Neural cell (in vitro differentiated cells): Measurements from ENCODE around the gene LINGO1. TPM values are rescaled to one million over a fixed set of nuclear protein-coding genes. Genes with fewer than 3 reads are reported as not detected.

ENCODE experiments used
- H2AFZ ChIP-seq: fragments of 200-600, 300-800 bp; sonication (generic), shearing (Covaris generic); 2 replicates; pipeline ENCODE4 v1.6.0; 2014; ENCODE audit warnings: low read depth, mild to moderate bottlenecking, antibody characterized with exemption, low read length, moderate library complexity
- H3F3A ChIP-seq: fragments of 200-600 bp; shearing (Covaris generic); 2 replicates; pipeline ENCODE4 v1.6.1; 2016; ENCODE audit warnings: mild to moderate bottlenecking, moderate library complexity, mixed read lengths, antibody characterized with exemption, low read length; ENCODE audit not compliant: insufficient read depth, poor library complexity, severe bottlenecking
- H3K27ac ChIP-seq: fragments of 200-600, 300-800 bp; sonication (generic), shearing (Covaris generic); 2 replicates; pipeline ENCODE4 v1.5.1; 2014; ENCODE audit warnings: mild to moderate bottlenecking, low read length, moderate library complexity
- H3K27me3 ChIP-seq: fragments of 300-800, 200-600 bp; sonication (generic), shearing (Covaris generic); 2 replicates; pipeline ENCODE4 v1.6.0; 2014; ENCODE audit warnings: mild to moderate bottlenecking, low read depth, low read length, moderate library complexity; ENCODE audit not compliant: insufficient read depth
- H3K36me3 ChIP-seq: fragments of 300-800, 200-600 bp; sonication (generic), shearing (Covaris generic); 2 replicates; pipeline ENCODE4 v1.5.1; 2014; ENCODE audit warnings: mild to moderate bottlenecking, antibody characterized with exemption, low read length, moderate library complexity; ENCODE audit not compliant: insufficient read depth
- H3K4me2 ChIP-seq: fragments of 300-800, 200-600 bp; sonication (generic), shearing (Covaris generic); 2 replicates; pipeline ENCODE4 v1.6.0; 2014; ENCODE audit warnings: mild to moderate bottlenecking, low read length
- H3K4me3 ChIP-seq: fragments of 300-800, 200-600 bp; sonication (generic), shearing (Covaris generic); 2 replicates; pipeline ENCODE4 v1.5.1; 2014; ENCODE audit warnings: mild to moderate bottlenecking, low read length, moderate library complexity
- H3K79me2 ChIP-seq: fragments of 200-600 bp; shearing (Covaris generic); replicated peaks from 2 replicates; pipeline ENCODE4 v1.6.0; 2014; ENCODE audit warnings: mild to moderate bottlenecking, low read length, moderate library complexity; ENCODE audit not compliant: insufficient read depth
- H3K9ac ChIP-seq: fragments of 300-800, 200-600 bp; sonication (generic), shearing (Covaris generic); 2 replicates; pipeline ENCODE4 v1.6.1; 2016; ENCODE audit warnings: mild to moderate bottlenecking, low read length, mixed read lengths
- H3K9me2 ChIP-seq: fragments of 200-600 bp; shearing (Covaris generic); 2 replicates; pipeline ENCODE4 v1.6.1; 2016; ENCODE audit warnings: mild to moderate bottlenecking, low read length, mixed read lengths; ENCODE audit not compliant: insufficient read depth
- H3K9me3 ChIP-seq: fragments of 200-600, 300-800 bp; sonication (generic), shearing (Covaris generic); 2 replicates; pipeline ENCODE4 v1.6.1; 2016; ENCODE audit warnings: mild to moderate bottlenecking, mixed run types, low read length, moderate library complexity, mixed read lengths
- H4K20me1 ChIP-seq: fragments of 200-600 bp; shearing (Covaris generic); 2 replicates; pipeline ENCODE4 v1.6.1; 2016; ENCODE audit warnings: mild to moderate bottlenecking, mixed run types; ENCODE audit not compliant: insufficient read depth
- EP300 ChIP-seq: fragments of 450-650 bp; conservative IDR thresholded peaks from 2 replicates; pipeline ENCODE4 v1.6.1; 2014; ENCODE audit warnings: antibody characterized with exemption, mild to moderate bottlenecking, moderate library complexity; ENCODE audit not compliant: poor library complexity, severe bottlenecking
- EZH2 ChIP-seq: fragments of 200-600, 300-800 bp; shearing (Covaris generic), sonication (generic); IDR thresholded peaks from 2 replicates; pipeline ENCODE4 v1.6.1; 2014; ENCODE audit warnings: antibody characterized with exemption, low read length, borderline replicate concordance, mild to moderate bottlenecking; ENCODE audit not compliant: insufficient read depth, poor library complexity, severe bottlenecking
- MXI1 ChIP-seq: fragments of 450-650 bp; conservative IDR thresholded peaks from 2 replicates; pipeline ENCODE4 v1.6.1; 2014; ENCODE audit warnings: antibody characterized with exemption, mild to moderate bottlenecking; ENCODE audit not compliant: poor library complexity, severe bottlenecking
- POLR2AphosphoS5 ChIP-seq: IDR thresholded peaks from 2 replicates; pipeline ENCODE4 v1.6.1; 2012
- RAD21 ChIP-seq: fragments of 450-650 bp; conservative IDR thresholded peaks from 2 replicates; pipeline ENCODE4 v1.6.1; 2014; ENCODE audit warnings: antibody characterized with exemption, mild to moderate bottlenecking, moderate library complexity
- SMC3 ChIP-seq: fragments of 450-650 bp; conservative IDR thresholded peaks from 2 replicates; pipeline ENCODE4 v1.6.1; 2014; ENCODE audit warnings: antibody characterized with exemption, mild to moderate bottlenecking, moderate library complexity; ENCODE audit not compliant: poor library complexity
- TAF1 ChIP-seq: IDR thresholded peaks from 2 replicates; pipeline ENCODE4 v1.6.1; 2012; ENCODE audit warnings: low read depth
- polyA plus RNA-seq: library from polyadenylated mRNA; depleted of rRNA; stranded (reverse); fragments of >200 nt; gene quantifications from 2 replicates; pipeline ENCODE4 v1.2.3, GENCODE V29; 2014
- TF ChIP-seq, protein P1 (sequence below): fragments of 450-650 bp; IDR thresholded peaks from 2 replicates; pipeline ENCODE4 v1.5.1; 2014; ENCODE audit warnings: antibody characterized with exemption, mild to moderate bottlenecking, moderate library complexity; ENCODE audit not compliant: poor library complexity, severe bottlenecking
- TF ChIP-seq, protein P2 (sequence below): IDR thresholded peaks from 2 replicates; pipeline ENCODE4 v1.6.1; 2012; ENCODE audit warnings: borderline replicate concordance

The LINGO1 gene
- polyA plus RNA-seq, 1 donor from 2014 or later: 34.4 TPM

DNA sequence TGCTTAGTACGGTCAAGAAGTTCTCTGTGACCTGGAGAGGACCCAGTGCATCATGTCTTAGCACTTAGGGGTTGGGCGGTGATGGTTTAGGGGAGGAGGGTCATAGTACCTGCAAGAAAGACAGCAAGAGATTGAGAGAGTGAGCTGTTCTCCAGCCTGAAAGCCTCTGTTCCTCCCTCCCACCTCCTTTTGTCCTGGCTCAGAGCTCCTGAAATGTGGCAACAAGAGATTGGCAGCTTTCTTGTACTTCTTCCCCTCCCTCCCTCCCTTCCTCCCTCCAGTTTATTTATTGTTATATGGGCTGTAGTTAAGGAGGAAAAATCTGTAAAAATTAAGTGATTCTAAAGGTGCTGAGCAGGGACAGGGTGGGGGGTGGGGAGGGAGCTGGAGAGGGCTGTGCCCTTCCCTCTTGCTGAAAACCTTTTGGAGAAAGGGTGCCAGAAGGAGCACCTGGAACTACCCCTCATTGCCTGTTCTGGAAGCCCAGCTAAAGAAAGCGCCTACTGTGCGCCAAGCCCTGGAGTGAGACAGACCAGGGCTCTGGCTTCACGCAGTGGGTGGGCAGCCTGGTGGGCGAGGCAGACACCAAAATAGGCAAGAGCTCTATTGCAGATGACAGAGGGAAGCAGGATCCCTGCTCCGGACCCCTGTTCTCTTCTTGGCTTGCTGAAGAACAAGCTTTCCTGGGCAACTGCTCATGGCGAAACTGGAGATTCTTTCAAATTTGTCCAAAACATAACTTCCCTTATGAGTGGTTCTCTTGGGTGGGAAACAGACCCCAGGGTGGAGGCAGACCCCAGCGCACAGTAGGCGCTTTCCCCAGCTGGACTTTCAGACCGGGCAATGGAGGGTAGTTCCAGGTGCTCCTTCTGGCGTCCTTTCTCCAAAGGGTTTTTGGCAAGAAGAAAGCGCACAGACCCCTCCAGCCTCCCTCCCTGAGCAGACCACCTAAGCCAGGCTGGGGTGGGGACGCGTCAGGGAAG, 35.6 kb downstream of the LINGO1 start:
- Histone ChIP-seq H2AFZ (no peak overlapping the region), H3K79me2 (no peaks in the 10 kb centered on the region), H3F3A (no peaks in the 10 kb centered on the region), H3K4me2 (no peak overlapping the region), H3K4me3 (no peak overlapping the region), H3K9me2 (no peaks in the 10 kb centered on the region), H3K27ac (no peak overlapping the region), H3K27me3 (no peaks in the 10 kb centered on the region), H3K9me3 (no peaks in the 10 kb centered on the region), H3K36me3 (no peaks in the 10 kb centered on the region), H4K20me1 (no peaks in the 10 kb centered on the region), H3K9ac (no peak overlapping the region)
- TF ChIP-seq MXI1 (no peak), EP300 (no peak), EZH2 (no peak), POLR2AphosphoS5 (no peak)
- TF ChIP-seq, protein P1, sequence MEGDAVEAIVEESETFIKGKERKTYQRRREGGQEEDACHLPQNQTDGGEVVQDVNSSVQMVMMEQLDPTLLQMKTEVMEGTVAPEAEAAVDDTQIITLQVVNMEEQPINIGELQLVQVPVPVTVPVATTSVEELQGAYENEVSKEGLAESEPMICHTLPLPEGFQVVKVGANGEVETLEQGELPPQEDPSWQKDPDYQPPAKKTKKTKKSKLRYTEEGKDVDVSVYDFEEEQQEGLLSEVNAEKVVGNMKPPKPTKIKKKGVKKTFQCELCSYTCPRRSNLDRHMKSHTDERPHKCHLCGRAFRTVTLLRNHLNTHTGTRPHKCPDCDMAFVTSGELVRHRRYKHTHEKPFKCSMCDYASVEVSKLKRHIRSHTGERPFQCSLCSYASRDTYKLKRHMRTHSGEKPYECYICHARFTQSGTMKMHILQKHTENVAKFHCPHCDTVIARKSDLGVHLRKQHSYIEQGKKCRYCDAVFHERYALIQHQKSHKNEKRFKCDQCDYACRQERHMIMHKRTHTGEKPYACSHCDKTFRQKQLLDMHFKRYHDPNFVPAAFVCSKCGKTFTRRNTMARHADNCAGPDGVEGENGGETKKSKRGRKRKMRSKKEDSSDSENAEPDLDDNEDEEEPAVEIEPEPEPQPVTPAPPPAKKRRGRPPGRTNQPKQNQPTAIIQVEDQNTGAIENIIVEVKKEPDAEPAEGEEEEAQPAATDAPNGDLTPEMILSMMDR: no peak

DNA sequence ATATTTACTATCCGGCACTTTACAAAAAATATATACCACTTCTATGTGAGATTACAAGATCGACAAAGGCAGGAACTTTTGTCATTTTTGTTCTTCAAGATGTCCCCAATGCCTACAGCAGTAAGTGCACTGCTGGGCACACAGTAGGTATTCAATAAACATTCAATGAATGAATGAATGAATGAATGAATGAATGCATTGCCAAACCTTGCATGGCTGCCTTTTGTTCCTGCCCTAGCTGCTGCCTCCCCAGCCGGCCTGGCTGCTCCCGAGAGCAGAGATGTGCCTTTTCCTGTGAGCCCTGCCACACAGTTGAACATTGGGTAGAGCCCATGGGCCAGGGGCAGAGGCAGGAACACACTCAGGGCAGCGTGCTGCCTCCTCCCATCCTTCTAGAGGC, 37.5 kb downstream of the LINGO1 start:
- Histone ChIP-seq H3K4me3 (no peak overlapping the region), H3K79me2 (no peaks in the 10 kb centered on the region), H3F3A (no peaks in the 10 kb centered on the region), H2AFZ (no peak overlapping the region), H3K9ac (no peak overlapping the region), H3K27ac (no peak overlapping the region), H3K9me2 (no peaks in the 10 kb centered on the region), H3K27me3 (no peaks in the 10 kb centered on the region), H3K4me2 (no peak overlapping the region), H4K20me1 (no peaks in the 10 kb centered on the region), H3K36me3 (no peaks in the 10 kb centered on the region), H3K9me3 (no peaks in the 10 kb centered on the region)
- no peak for TF ChIP-seq EP300
- TF ChIP-seq, protein P1: no peak
- no peak for TF ChIP-seq EZH2
- TF ChIP-seq SMC3: no peak
- TF ChIP-seq, protein P2, sequence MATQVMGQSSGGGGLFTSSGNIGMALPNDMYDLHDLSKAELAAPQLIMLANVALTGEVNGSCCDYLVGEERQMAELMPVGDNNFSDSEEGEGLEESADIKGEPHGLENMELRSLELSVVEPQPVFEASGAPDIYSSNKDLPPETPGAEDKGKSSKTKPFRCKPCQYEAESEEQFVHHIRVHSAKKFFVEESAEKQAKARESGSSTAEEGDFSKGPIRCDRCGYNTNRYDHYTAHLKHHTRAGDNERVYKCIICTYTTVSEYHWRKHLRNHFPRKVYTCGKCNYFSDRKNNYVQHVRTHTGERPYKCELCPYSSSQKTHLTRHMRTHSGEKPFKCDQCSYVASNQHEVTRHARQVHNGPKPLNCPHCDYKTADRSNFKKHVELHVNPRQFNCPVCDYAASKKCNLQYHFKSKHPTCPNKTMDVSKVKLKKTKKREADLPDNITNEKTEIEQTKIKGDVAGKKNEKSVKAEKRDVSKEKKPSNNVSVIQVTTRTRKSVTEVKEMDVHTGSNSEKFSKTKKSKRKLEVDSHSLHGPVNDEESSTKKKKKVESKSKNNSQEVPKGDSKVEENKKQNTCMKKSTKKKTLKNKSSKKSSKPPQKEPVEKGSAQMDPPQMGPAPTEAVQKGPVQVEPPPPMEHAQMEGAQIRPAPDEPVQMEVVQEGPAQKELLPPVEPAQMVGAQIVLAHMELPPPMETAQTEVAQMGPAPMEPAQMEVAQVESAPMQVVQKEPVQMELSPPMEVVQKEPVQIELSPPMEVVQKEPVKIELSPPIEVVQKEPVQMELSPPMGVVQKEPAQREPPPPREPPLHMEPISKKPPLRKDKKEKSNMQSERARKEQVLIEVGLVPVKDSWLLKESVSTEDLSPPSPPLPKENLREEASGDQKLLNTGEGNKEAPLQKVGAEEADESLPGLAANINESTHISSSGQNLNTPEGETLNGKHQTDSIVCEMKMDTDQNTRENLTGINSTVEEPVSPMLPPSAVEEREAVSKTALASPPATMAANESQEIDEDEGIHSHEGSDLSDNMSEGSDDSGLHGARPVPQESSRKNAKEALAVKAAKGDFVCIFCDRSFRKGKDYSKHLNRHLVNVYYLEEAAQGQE: no peak
- no peak for TF ChIP-seq POLR2AphosphoS5
- no peak for TF ChIP-seq TAF1
- no peak for TF ChIP-seq MXI1
- no peak for TF ChIP-seq RAD21
